ENCODE measurements around the gene SYK.
A peak's percentile ranks its signal among the peaks of the same experiment; 100 is the strongest.

Gene SYK

GRCh38 chr9:90807006-90807405, 5.4 kb downstream of the SYK start:
- no peak overlapping the region for H4K8ac ChIP-seq (ENCODE audit: low read depth, low read length)
- H2BK12ac ChIP-seq (ENCODE audit: low read length): no peak overlapping the region
- no peak overlapping the region for H2BK120ac ChIP-seq (ENCODE audit: insufficient read depth, low read length, poor library complexity)
- no peak overlapping the region for H3K4me3 ChIP-seq (ENCODE audit: low read depth, low read length)
- no peak overlapping the region for H3K27ac ChIP-seq (ENCODE audit: low read depth, low read length)
- no peak overlapping the region for H4K91ac ChIP-seq (ENCODE audit: low read depth, low read length)
- H3K79me1 ChIP-seq (ENCODE audit: low read length): no peaks in the 10 kb centered on the region
- no CpG with 5 or more reads among the region's 3 CpGs for WGBS (ENCODE audit: extremely low coverage, insufficient coverage, insufficient read length)
- no peaks in the 10 kb centered on the region for H3K36me3 ChIP-seq (ENCODE audit: control insufficient read depth in 1 of 2, insufficient read depth in 2 of 2, low read length in 2 of 2)
- H3K18ac ChIP-seq (ENCODE audit: low read length): no peak overlapping the region
- no peak overlapping the region for H3K4me2 ChIP-seq (ENCODE audit: low read length)
- peaks cover 2% of the 10 kb centered on the region for H3K27me3 ChIP-seq (ENCODE audit: insufficient read depth, low read length)
- H2AK5ac ChIP-seq (ENCODE audit: low read length): no peak overlapping the region
- no peak overlapping the region for H3K23ac ChIP-seq (ENCODE audit: low read length)
- H2AFZ ChIP-seq (ENCODE audit: insufficient read depth, low read length, poor library complexity): no peak overlapping the region
- H3K9me3 ChIP-seq (ENCODE audit: insufficient read depth, low read depth, low read length): peaks cover 4% of the 10 kb centered on the region
- H3K9ac ChIP-seq (ENCODE audit: low read length): no peak overlapping the region
- no peak overlapping the region for H3K4ac ChIP-seq (ENCODE audit: low read depth, low read length)
- DNase-seq: no peak
- no peaks in the 10 kb centered on the region for H3K79me2 ChIP-seq (ENCODE audit: control insufficient read depth, insufficient read depth, low read length, poor library complexity)
- H3K4me1 ChIP-seq (ENCODE audit: control insufficient read depth in 1 of 2, insufficient read depth in 2 of 2, low read length in 2 of 2): no peaks in the 10 kb centered on the region
- H3K14ac ChIP-seq (ENCODE audit: low read length): no peak overlapping the region
- no peak overlapping the region for H2BK5ac ChIP-seq (ENCODE audit: low read depth, low read length, poor library complexity)
- no peak overlapping the region for H4K12ac ChIP-seq (ENCODE audit: low read depth, low read length)

GRCh38 chr9:90808398-90808797, 6.8 kb downstream of the SYK start:
- WGBS (ENCODE audit: extremely low coverage, insufficient coverage, insufficient read length): no CpG with 5 or more reads among the region's 6 CpGs
- Histone ChIP-seq H3K4me2 (ENCODE audit: low read length) (no peak overlapping the region), H2BK5ac (ENCODE audit: low read depth, low read length, poor library complexity) (no peak overlapping the region)

GRCh38 chr9:90808890-90809685, 7.5 kb downstream of the SYK start:
- no peak overlapping the region for H2AFZ ChIP-seq (ENCODE audit: insufficient read depth, low read length, poor library complexity)
- no peak overlapping the region for H3K4me2 ChIP-seq (ENCODE audit: low read length)
- no peak overlapping the region for H3K4me3 ChIP-seq (ENCODE audit: low read depth, low read length)
- no peaks in the 10 kb centered on the region for H3K79me1 ChIP-seq (ENCODE audit: low read length)
- no peak overlapping the region for H2AK5ac ChIP-seq (ENCODE audit: low read length)
- H3K18ac ChIP-seq (ENCODE audit: low read length): no peak overlapping the region
- no peaks in the 10 kb centered on the region for H3K4me1 ChIP-seq (ENCODE audit: control insufficient read depth in 1 of 2, insufficient read depth in 2 of 2, low read length in 2 of 2)
- no peak overlapping the region for H4K91ac ChIP-seq (ENCODE audit: low read depth, low read length)
- H4K8ac ChIP-seq (ENCODE audit: low read depth, low read length): no peak overlapping the region
- no peak overlapping the region for H2BK120ac ChIP-seq (ENCODE audit: insufficient read depth, low read length, poor library complexity)
- H3K27ac ChIP-seq (ENCODE audit: low read depth, low read length): no peak overlapping the region
- peaks cover 4% of the 10 kb centered on the region for H3K9me3 ChIP-seq (ENCODE audit: insufficient read depth, low read depth, low read length)
- no peak overlapping the region for H2BK5ac ChIP-seq (ENCODE audit: low read depth, low read length, poor library complexity)
- peak overlapping the region; percentile 79 for H3K23ac ChIP-seq (ENCODE audit: low read length)
- H3K27me3 ChIP-seq (ENCODE audit: insufficient read depth, low read length): no peaks in the 10 kb centered on the region
- H2BK12ac ChIP-seq (ENCODE audit: low read length): no peak overlapping the region
- H3K14ac ChIP-seq (ENCODE audit: low read length): no peak overlapping the region
- WGBS (ENCODE audit: extremely low coverage, insufficient coverage, insufficient read length): no CpG with 5 or more reads among the region's 8 CpGs
- H4K12ac ChIP-seq (ENCODE audit: low read depth, low read length): no peak overlapping the region
- H3K79me2 ChIP-seq (ENCODE audit: control insufficient read depth, insufficient read depth, low read length, poor library complexity): no peaks in the 10 kb centered on the region
- H3K4ac ChIP-seq (ENCODE audit: low read depth, low read length): no peak overlapping the region
- DNase-seq: peak in 1 of 2 donors; percentile 21
- H3K9ac ChIP-seq (ENCODE audit: low read length): no peak overlapping the region
- H3K36me3 ChIP-seq (ENCODE audit: control insufficient read depth in 1 of 2, insufficient read depth in 2 of 2, low read length in 2 of 2): no peaks in the 10 kb centered on the region

More at GRCh38 chr9:90808398-90808797, 6.8 kb downstream of the SYK start:
- Histone ChIP-seq H4K8ac (ENCODE audit: low read depth, low read length) (no peak overlapping the region), H2AFZ (ENCODE audit: insufficient read depth, low read length, poor library complexity) (no peak overlapping the region), H3K9me3 (ENCODE audit: insufficient read depth, low read depth, low read length) (peaks cover 4% of the 10 kb centered on the region), H2BK12ac (ENCODE audit: low read length) (no peak overlapping the region), H2BK120ac (ENCODE audit: insufficient read depth, low read length, poor library complexity) (no peak overlapping the region), H3K27me3 (ENCODE audit: insufficient read depth, low read length) (no peaks in the 10 kb centered on the region), H3K79me1 (ENCODE audit: low read length) (no peaks in the 10 kb centered on the region), H3K9ac (ENCODE audit: low read length) (no peak overlapping the region), H4K12ac (ENCODE audit: low read depth, low read length) (no peak overlapping the region), H4K91ac (ENCODE audit: low read depth, low read length) (no peak overlapping the region), H3K14ac (ENCODE audit: low read length) (no peak overlapping the region), H2AK5ac (ENCODE audit: low read length) (no peak overlapping the region), H3K4me3 (ENCODE audit: low read depth, low read length) (no peak overlapping the region), H3K23ac (ENCODE audit: low read length) (no peak overlapping the region), H3K4ac (ENCODE audit: low read depth, low read length) (no peak overlapping the region), H3K27ac (ENCODE audit: low read depth, low read length) (no peak overlapping the region), H3K79me2 (ENCODE audit: control insufficient read depth, insufficient read depth, low read length, poor library complexity) (no peaks in the 10 kb centered on the region), H3K4me1 (ENCODE audit: control insufficient read depth in 1 of 2, insufficient read depth in 2 of 2, low read length in 2 of 2) (no peaks in the 10 kb centered on the region), H3K18ac (ENCODE audit: low read length) (no peak overlapping the region), H3K36me3 (ENCODE audit: control insufficient read depth in 1 of 2, insufficient read depth in 2 of 2, low read length in 2 of 2) (no peaks in the 10 kb centered on the region)
- no peak for DNase-seq

- no peaks in the 10 kb centered on the region for H3K4me1 ChIP-seq (ENCODE audit: control insufficient read depth in 1 of 2, insufficient read depth in 2 of 2, low read length in 2 of 2)
- peaks cover 2% of the 10 kb centered on the region for H3K9me3 ChIP-seq (ENCODE audit: insufficient read depth, low read depth, low read length)
- H3K4ac ChIP-seq (ENCODE audit: low read depth, low read length): no peak overlapping the region
- WGBS (ENCODE audit: extremely low coverage, insufficient coverage, insufficient read length): no CpG with 5 or more reads among the region's 4 CpGs
- H2BK12ac ChIP-seq (ENCODE audit: low read length): no peak overlapping the region
- no peak overlapping the region for H3K18ac ChIP-seq (ENCODE audit: low read length)
- H3K27ac ChIP-seq (ENCODE audit: low read depth, low read length): no peak overlapping the region
- no peak overlapping the region for H4K12ac ChIP-seq (ENCODE audit: low read depth, low read length)
- no peaks in the 10 kb centered on the region for H3K27me3 ChIP-seq (ENCODE audit: insufficient read depth, low read length)
- H4K91ac ChIP-seq (ENCODE audit: low read depth, low read length): no peak overlapping the region
- H2BK5ac ChIP-seq (ENCODE audit: low read depth, low read length, poor library complexity): no peak overlapping the region
- H3K79me1 ChIP-seq (ENCODE audit: low read length): no peaks in the 10 kb centered on the region
- H3K23ac ChIP-seq (ENCODE audit: low read length): no peak overlapping the region
- H2AK5ac ChIP-seq (ENCODE audit: low read length): no peak overlapping the region
- H3K9ac ChIP-seq (ENCODE audit: low read length): no peak overlapping the region
- H2AFZ ChIP-seq (ENCODE audit: insufficient read depth, low read length, poor library complexity): no peak overlapping the region
- no peak for DNase-seq
- no peak overlapping the region for H3K4me3 ChIP-seq (ENCODE audit: low read depth, low read length)
- H3K36me3 ChIP-seq (ENCODE audit: control insufficient read depth in 1 of 2, insufficient read depth in 2 of 2, low read length in 2 of 2): no peaks in the 10 kb centered on the region
- H3K4me2 ChIP-seq (ENCODE audit: low read length): no peak overlapping the region
- no peak overlapping the region for H3K14ac ChIP-seq (ENCODE audit: low read length)
- no peak overlapping the region for H2BK120ac ChIP-seq (ENCODE audit: insufficient read depth, low read length, poor library complexity)
- H4K8ac ChIP-seq (ENCODE audit: low read depth, low read length): no peak overlapping the region
- no peaks in the 10 kb centered on the region for H3K79me2 ChIP-seq (ENCODE audit: control insufficient read depth, insufficient read depth, low read length, poor library complexity)
These were observed 9.1 kb downstream of the SYK start for GRCh38 chr9:90810691-90811090.
